Islet of Langerhans (tissue), 1 donor: ENCODE data around the gene CPAMD8.

Experiments used
- FAIRE-seq: peaks from one replicate; lab custom pipeline; 2011; peaks lifted over from hg19 to GRCh38; lab: Jason Lieb, UNC

The CPAMD8 gene

GRCh38 chr19:16917401-16917800, 109.2 kb downstream of the CPAMD8 start:
- FAIRE-seq: no peak

- FAIRE-seq: no peak
Measured at GRCh38 chr19:16915734-16916133, 110.9 kb downstream of the CPAMD8 start.

GRCh38 chr19:16915135-16915534, 111.5 kb downstream of the CPAMD8 start:
- no peak for FAIRE-seq

- no peak for FAIRE-seq
Measured at GRCh38 chr19:16914421-16914820, 112.2 kb downstream of the CPAMD8 start.

- no peak for FAIRE-seq
Measured at GRCh38 chr19:16912780-16913179, 113.8 kb downstream of the CPAMD8 start.

GRCh38 chr19:16911046-16911445, 115.6 kb downstream of the CPAMD8 start:
- FAIRE-seq: no peak

- FAIRE-seq: no peak
Measured at GRCh38 chr19:16908759-16909158, 117.9 kb downstream of the CPAMD8 start.

GRCh38 chr19:16904599-16904998, 122.0 kb downstream of the CPAMD8 start:
- FAIRE-seq: no peak

- no peak for FAIRE-seq
Measured at GRCh38 chr19:16903347-16903746, 123.3 kb downstream of the CPAMD8 start.

GRCh38 chr19:16902545-16902944, 124.1 kb downstream of the CPAMD8 start:
- FAIRE-seq: no peak

GRCh38 chr19:16901491-16902175, 125.0 kb downstream of the CPAMD8 start:
- FAIRE-seq: no peak

GRCh38 chr19:16899566-16900075, 127.0 kb downstream of the CPAMD8 start:
- FAIRE-seq: no peak

GRCh38 chr19:16898361-16899015, 128.1 kb downstream of the CPAMD8 start:
- FAIRE-seq: no peak

GRCh38 chr19:16897856-16898161, 128.8 kb downstream of the CPAMD8 start:
- no peak for FAIRE-seq

- no peak for FAIRE-seq
Measured at GRCh38 chr19:16897029-16897855, 129.4 kb downstream of the CPAMD8 start.

GRCh38 chr19:16896146-16897028, 130.2 kb downstream of the CPAMD8 start:
- no peak for FAIRE-seq

GRCh38 chr19:16895467-16896145, 131.0 kb downstream of the CPAMD8 start:
- no peak for FAIRE-seq

GRCh38 chr19:16894080-16894479, 132.5 kb downstream of the CPAMD8 start:
- FAIRE-seq: no peak

- no peak for FAIRE-seq
Measured at GRCh38 chr19:16893686-16893989, 133.0 kb downstream of the CPAMD8 start.

GRCh38 chr19:16892868-16893685, 133.5 kb downstream of the CPAMD8 start:
- FAIRE-seq: no peak

GRCh38 chr19:16892436-16892835, 134.2 kb downstream of the CPAMD8 start:
- FAIRE-seq: no peak
